Astrocyte of the cerebellum (primary cell): ENCODE results near the gene SNRNP25.

ENCODE experiments used
- DNase-seq: peaks from one replicate; pipeline ENCODE4 v3.0.0-alpha.2; 2011; ENCODE audit warnings: low read depth
- H3K4me3 ChIP-seq: 2 replicates; pipeline ENCODE4 v1.5.1; 2011; ENCODE audit warnings: mild to moderate bottlenecking, low read depth, low read length, moderate library complexity
- in situ Hi-C: cut with HindIII; loops from 2 replicates; pipeline ENCODE4 v1.10.0; 2017; ENCODE audit warnings: low sequenced_read_pairs
- TF ChIP-seq, protein P1 (sequence below): IDR thresholded peaks from 2 replicates; pipeline ENCODE4 v1.5.1; 2012; ENCODE audit warnings: low read length, low read depth, moderate library complexity, mild to moderate bottlenecking; ENCODE audit errors: missing control alignments

Gene SNRNP25

DNA sequence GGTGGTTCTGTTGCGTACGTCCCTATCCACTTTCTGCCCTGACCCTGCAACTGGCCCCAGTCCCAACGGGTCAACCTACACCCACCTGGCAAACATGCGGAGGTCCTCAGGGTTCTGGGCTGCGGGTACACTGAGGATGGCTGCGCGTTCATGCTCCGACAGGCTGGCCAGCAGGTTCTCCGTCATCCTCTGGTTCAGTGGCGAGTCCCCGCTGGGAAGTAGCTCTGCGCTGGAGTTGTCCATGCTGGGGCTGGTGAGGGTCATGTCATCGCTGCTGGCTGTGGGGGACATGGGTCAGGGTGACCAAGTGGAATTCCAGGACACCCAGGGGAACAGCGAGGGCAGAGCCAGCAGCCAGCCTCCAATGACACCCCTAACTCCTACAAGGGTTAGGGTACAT lies 35.0 kb downstream of the SNRNP25 start:
- TF ChIP-seq, protein P1, sequence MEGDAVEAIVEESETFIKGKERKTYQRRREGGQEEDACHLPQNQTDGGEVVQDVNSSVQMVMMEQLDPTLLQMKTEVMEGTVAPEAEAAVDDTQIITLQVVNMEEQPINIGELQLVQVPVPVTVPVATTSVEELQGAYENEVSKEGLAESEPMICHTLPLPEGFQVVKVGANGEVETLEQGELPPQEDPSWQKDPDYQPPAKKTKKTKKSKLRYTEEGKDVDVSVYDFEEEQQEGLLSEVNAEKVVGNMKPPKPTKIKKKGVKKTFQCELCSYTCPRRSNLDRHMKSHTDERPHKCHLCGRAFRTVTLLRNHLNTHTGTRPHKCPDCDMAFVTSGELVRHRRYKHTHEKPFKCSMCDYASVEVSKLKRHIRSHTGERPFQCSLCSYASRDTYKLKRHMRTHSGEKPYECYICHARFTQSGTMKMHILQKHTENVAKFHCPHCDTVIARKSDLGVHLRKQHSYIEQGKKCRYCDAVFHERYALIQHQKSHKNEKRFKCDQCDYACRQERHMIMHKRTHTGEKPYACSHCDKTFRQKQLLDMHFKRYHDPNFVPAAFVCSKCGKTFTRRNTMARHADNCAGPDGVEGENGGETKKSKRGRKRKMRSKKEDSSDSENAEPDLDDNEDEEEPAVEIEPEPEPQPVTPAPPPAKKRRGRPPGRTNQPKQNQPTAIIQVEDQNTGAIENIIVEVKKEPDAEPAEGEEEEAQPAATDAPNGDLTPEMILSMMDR = no peak
- no peak overlapping the region for H3K4me3 ChIP-seq
- in situ Hi-C loops = no loop called here
- DNase-seq = no peak

DNA sequence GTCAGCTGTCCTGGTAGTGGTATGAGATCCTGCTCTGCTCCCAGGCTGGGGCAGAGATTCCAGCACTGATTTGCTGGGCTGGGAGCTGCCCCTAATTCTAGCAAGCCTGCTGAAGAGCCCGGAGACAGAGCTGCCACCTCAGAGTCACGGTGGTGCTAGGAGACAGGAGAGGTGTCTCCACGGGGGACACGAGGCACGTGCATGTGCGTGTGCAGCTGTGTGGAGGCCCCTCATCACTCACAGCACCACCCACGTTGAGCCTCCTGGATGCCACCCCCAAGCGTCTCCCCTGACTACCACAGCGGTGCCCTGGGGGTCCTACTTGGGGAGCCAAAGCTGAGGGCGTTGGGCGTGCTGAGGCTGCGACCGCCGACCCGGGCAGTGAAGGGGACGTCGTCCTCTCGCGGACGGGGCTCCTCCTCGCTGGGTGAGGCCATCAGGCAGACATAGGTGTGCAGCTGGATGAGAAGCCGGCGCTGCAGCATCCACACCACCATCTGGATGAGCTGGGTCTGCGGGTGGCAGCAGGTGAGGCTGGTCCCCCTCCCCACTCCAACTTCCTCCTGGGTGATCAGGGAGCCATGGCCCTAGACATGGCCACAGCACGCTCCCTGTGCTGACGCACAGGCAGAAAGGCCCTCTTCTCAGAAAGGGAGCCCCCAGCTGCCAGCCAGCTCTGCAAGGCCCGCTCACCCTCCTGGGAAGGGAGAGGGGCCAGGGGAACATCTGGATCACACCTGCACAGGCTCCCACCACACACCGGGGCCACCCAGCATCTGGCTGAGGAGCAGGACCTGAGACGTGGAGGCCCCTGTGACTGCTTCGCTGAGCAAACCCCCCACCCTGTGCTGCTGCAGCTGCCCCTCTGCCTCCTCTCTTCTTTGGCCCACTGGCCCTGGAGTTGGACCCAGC lies 36.0 kb downstream of the SNRNP25 start:
- no peak overlapping the region for H3K4me3 ChIP-seq
- DNase-seq = no peak
- TF ChIP-seq, protein P1 = no peak
- in situ Hi-C loops = no loop called here

DNA sequence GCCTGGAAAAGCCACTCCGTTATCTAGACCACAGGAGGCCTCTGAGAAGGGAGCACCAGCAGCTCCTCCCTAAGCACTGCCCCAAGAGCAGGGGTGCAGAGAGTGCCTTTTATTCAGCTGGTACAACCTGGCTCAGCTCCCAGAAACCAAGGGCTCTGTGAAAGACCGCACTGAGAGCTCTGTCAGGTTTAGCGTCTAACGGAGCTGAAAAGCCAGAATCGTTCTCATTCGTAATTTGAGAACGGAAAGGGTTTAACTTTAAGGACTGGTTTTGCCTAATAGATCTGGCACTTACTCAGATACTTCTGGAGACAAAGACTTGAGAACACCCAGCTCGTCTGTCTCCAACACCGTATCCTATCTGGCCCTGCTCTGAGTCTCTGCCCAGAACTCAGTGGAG lies 37.9 kb downstream of the SNRNP25 start:
- in situ Hi-C loops = no loop called here
- no peak overlapping the region for H3K4me3 ChIP-seq
- no peak for DNase-seq
- TF ChIP-seq, protein P1 = no peak

DNA sequence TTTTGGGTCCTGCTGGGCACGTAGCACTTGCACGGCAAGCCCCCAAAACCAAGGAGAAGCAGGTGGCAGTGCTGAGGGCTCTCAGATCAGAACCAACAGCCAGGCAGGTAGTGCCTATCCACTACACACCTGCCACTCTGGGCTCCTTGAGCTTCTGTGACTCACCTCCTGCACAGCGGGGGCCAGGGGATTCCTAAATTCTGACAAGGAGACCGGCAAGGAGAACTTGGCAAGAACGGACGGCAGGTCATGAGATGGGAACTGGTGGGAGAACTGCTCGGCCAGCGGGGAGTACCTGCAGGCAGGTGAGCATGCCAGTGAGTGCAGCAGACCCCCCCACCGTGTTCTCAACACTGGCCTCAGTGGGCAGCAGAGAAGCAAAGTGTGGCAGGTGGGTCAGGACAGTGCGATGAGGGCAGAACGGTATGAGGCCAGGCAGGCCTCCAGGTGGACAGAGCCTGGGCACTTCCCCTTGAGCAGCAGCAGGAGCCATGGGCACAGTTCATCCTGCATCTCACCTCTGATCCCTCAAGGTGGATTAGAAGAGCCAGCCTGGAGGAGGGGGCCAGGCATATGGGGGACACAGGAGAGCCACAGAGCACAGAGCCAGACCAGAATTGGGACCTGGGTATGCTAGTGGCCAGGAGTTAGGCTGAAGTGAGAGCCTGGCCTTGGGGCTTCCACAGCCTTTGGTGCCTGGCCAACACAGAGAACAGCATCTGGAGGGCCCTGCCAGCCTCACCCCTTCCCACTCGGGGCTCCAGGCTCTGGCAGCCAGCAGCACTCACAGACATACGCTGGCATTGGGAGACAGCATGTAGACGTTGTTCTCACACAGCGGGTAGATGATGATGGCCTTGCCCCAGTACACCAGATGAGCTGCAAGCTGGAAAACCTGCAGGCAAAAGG lies 39.1 kb downstream of the SNRNP25 start:
- no peak overlapping the region for H3K4me3 ChIP-seq
- DNase-seq = no peak
- in situ Hi-C loops = no loop called here
- TF ChIP-seq, protein P1 = no peak

DNA sequence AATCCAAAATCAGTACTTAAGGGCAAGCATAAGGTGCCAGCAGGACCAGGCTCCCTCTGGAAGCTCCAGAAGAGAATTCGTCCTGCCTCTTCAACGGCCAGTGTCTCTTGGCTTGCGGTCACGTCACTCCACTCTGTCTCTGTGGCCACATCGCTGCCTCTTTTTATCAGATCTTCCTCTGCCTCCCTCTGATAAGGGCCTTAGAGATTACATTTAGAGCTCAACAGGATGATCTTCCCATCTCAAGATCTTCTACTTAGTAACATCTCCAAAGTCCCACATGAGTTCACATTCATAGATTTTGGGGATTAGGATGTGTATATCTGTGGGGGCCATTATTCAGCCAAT lies 41.3 kb downstream of the SNRNP25 start:
- in situ Hi-C loops = no loop called here

DNA sequence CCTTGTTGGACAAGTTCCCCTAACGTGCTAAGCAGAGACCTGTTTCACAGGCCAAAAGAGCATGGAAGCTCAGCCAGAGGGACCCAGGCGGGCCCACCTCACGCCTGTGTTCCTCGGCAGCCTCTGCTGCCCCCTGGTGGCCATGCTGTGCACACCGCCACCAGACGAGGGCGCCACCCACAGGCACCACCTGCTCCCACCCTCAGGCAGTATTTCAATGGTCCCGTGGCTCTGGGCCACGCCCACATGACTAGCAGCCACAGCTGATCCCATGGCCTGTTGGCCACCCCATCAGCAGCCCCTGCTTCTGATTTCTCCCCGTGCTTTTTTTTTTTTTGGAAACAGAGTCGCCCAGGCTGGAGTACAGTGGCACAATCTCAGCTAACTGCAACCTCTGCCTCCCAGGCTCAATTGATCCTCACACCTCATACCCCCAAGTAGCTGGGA lies 43.3 kb downstream of the SNRNP25 start:
- DNase-seq = peak; percentile 68
- H3K4me3 ChIP-seq = no peak overlapping the region
- in situ Hi-C loops = no loop called here
- TF ChIP-seq, protein P1 = peak; percentile 99

More for the DNA sequence above, 41.3 kb downstream of the SNRNP25 start:
- no peak overlapping the region for H3K4me3 ChIP-seq
- DNase-seq = no peak
- TF ChIP-seq, protein P1 = no peak
